GM19025 (cell line): ENCODE results near the gene STRA6.
"Not testable (repeated sequence)": the region's sequence is repeated elsewhere in the genome, so short reads cannot be mapped to it uniquely, and the experiment has no call there.

Experiments used
- ATAC-seq: cut with Tn5 transposase; IDR thresholded peaks from one replicate; pipeline ENCODE4 v1.9.1; 2021; ENCODE audit warnings: mild to moderate bottlenecking, low read depth, moderate library complexity; ENCODE audit not compliant: unreplicated experiment

The STRA6 gene

DNA sequence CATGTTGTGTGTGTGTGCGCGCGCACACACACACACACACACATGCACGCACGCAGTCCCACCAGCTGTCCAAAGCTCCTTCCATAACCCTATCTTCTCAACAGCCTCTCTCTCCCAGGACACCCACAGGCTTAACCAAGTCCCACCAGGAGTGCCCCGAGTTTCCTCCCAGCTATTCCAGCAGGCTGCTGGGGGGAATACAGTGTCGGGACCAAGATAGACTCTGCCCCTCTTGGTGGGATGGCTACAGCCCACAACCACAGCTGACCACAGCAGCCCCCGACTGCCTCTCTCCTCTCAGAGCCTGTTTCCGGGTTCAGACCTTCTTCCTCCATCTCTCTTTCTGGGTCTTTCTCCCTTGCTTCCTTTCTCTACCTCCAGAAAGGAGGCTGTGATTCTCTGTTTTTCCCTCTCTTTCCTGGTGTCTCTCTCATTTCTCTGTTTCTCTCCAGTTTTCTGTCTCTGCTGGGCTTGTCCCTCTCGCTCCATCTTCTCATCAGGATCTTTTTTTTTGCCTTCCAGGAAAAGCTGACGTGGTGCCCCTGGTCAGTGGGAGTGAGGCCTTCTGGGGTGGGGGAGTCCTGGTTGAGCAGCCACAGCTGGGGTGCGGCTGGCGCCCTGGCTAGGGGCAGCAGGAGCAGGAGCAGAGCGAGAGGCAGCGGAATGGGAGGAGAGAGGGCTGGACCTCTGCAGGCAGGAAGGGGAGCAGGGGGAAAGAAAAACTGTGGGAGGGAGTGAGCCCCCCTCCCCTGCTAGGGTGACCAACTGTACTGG is 32.3 kb downstream of the STRA6 start:
- ATAC-seq, result no peak

DNA sequence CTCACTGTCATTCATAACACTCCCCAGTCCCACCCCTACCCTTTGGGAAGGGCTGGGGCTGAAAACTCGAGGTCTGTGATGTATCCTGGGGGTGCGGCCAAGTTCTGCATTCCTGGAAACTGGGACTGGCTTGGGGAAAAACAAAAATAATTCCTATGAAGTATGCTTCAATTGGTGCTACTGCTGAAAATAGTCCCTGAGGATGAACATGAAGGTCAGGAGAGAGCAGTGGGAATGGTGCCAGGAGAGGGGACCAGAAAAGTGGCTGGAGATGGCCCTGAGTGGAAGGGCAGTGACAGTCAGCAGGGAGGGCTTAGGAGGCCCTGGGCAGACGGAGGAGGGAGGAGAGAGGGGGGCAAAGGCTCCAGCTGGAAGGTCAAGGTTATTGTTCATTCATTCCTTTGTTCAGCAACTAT is 33.9 kb downstream of the STRA6 start:
- no peak for ATAC-seq

DNA sequence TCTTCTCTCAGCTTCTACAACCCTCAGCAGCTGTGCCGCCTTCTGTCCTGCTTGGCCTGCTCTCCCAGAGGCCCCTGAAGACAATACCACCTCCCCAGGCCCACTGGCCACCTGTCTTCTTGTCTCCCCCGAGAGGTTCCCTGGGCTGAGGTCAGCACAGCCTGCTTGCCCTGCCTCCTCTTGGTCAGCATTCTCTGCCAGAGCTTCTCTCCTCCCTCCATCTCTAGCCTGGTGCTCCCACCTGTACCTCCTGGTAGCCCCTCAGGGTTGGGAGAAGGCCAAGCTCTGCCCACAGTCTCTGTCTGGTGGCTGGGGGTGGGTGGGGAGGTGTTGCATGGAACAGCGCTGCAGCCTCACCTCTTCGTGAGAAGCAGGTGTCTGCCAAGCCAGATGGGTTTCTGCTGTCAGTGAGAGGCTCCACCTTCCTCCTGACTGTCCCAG is 34.7 kb downstream of the STRA6 start:
- no peak for ATAC-seq

DNA sequence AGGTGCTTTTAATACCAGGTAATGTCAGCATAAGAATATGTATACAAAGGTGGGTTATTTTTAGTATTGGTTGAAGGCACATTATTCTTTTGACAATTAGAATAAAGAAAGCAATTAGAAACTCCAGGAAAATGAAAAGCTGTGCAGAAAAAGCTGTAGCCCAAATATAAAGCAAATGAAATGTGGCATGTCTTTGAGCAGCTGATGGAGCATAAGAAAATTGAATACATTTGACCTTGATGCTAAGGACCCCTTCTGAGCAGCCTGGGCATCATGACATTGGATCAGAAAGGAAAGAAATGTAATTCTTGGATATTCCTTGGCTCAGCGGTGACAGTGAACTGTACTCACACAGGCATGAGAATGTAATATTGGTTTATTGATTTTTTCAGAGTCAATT is 37.1 kb downstream of the STRA6 start:
- no peak for ATAC-seq

DNA sequence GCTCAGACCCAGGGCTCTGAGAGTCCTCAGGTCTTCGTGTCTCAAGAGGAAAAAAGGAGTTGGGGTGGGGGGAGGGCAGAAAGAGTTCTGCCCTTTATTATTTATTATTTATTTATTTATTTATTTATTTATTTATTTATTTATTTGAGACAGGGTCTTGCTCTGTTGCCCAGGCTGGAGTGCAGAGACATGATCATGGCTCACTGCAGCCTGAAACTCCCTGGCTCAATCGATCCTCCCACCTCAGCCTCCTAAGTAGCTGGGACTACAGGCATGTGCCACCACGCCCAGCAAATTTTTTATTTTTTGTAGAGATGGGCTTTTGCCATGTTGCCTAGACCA is 40.4 kb downstream of the STRA6 start:
- ATAC-seq, result not testable (repeated sequence)

DNA sequence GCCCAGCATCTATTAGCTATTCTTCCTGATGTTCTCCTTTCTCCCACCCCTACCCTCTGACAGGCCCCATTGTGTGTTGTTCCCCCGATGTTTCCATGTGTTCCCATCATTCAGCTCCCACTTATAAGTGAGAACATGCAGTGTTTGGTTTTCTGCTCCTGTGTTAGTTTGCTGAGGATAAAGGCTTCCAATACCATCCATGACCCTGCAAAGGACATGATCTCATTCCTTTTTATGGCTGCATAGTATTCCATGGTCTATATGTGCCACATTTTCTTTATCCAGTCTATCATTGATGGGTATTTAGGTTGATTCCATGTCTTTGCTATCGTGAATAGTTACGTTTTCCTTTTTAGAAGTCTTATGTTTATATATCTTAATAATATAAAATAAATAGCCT is 42.2 kb downstream of the STRA6 start:
- ATAC-seq, result not testable (repeated sequence)

DNA sequence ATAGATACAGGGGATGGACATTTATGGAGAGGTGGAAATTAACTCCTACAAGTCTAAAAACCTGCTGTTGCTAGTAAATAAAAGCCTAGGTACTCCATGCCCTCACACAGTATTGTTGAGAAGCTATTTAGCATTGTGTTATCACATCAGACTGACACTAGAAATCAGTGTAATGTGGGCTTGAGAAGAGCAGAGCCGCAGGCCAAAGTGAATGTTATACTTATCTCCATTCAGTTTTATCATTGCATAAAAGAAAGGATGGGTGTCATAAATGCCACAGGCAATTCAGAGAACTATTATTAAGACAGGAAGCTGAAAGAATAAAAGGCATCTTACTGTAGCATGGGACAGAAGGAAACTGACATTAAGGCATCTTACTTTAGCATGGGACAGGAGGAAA is 42.8 kb downstream of the STRA6 start:
- no peak for ATAC-seq

DNA sequence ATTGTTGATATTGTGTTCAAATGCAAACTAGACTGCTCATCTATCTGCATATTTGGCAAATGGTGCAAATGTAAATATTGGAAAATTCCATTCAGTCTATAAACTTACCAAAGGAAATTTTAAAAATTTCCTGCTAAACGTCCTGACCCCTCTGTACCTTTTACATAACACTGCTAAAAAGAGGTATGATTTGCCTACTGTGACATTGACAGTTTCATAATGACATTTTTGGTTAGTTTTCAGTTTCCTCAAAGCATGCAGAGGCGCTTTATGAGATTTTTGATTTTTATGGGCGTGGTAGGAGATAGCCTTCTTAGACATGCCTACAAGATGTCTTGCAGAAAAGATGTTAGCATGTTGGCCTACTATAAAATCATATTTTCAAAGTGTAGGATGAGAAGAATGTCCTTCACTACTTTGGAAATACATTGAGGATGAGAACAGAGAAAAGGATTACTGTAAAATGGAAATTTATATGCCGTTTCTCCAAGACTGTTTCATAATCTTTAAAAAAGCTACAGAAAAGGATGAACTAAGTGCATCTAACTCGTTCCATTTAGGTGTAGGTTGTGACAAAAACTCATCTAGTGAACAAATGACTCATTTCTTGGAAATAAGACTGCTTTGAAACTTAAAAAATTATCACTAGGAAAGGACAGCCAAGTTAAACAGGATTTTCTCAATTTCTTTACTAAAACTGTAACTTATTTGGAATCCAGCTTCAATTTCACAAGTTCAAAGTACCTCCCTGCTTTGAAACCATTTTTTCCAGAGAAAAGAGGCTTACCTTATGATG is 43.5 kb downstream of the STRA6 start:
- no peak for ATAC-seq

DNA sequence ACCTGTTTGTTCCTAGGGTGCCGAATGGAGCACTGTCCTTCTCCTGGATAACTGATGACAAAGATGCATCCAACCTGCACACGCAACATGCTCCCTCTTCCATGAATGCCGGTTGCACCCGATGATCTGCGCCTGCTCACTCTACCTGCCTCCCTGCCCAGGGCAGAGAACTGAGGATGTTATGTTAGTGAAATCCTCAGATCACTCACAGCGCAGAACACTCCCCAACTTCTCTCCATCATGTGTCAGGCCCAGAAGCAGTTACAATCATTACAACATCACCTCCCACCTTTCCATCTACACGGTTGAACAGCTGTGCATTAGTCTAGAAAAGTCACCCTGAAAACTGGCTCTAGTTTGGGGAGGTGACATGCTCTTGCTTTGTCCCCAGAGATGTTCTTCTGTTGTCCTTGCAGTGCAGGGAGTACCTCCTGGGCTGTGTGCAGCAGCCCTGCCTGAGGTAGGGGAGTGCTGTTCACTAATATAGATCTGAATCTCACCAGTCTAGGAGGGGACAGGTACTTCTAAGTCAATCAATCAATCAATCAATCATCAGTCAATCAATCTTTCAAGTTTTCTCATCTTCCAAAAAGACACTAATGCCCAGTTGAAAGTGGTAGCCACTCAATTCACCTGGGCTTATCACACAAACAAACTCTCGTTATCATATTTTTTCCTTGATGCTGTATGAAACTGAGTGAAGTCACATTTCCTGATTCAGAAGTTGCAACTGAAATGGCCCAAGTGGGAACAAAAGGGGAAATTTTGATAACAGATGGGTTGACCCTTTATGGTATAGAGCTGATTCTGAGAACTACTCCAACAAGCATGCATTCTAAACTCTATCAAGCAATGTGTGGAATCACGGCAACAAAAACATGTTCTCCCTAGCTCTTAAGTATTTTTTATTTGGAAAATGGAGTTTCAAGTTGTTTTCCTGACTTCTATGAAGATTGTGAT is 44.4 kb downstream of the STRA6 start:
- no peak for ATAC-seq

DNA sequence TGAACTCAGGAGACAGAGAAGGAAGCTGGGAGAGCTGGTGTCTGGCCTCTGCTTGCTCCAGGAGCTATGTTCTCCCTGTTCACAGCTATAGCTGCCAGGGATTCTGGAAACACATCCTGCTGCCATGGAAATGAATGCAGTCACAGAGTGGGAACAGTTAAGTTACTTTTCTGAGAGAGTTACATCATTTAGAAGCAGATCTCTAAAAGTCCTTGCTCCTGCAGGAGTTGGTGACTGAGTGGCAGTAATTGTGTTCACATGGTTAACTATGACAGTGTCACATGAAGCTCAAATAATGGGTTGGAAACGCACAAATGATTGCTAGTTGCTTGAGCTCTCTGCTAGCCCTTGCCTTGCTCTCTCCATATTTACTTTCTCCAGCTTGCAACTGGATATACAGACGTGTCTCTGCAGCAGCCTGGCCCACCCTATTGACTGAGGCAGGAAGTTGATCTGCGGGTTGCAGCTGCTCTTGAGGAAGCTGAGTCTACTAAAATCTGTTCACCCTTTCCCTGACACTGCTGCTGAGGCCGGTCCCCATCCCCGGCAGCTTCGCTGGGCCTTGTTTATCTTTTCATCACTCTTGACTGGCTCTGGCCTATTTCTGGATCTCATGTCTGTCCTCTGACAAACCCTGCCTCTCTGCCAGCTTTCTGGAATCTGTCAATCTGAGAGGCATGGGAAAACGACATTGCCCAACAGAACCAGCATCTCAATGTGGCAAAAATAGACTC is 45.7 kb downstream of the STRA6 start:
- ATAC-seq, result no peak

DNA sequence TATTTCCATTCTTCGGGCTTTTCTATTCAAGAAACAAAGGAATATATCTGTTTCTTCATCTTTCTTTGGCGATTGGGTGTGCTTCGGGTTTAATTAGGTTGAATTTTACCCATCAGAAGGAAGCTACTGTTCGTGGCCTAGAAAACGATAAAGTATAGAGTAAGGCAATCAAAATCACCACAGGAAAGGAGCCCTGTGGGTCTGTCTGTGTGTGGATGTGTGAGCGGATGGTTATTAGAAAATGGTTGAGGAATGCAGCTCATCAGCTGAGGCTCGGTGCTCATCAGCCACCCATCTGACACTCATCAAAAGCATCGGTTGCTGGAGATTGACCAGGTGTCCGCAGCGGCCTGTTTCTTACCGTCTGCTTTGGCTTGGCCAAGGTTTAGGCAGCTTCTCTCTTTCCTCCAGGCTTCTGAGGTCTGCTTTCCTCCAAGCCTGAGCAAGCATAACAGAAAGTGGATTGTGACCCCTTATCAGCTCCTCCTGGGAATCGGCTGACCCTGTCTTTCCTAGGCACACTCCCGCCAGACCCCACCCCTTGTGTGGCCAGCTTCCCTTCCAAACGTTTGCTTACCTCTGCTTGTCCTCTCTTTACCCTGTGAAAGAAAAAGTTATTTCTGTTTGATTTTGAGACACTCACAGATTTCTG is 46.7 kb downstream of the STRA6 start:
- no peak for ATAC-seq

DNA sequence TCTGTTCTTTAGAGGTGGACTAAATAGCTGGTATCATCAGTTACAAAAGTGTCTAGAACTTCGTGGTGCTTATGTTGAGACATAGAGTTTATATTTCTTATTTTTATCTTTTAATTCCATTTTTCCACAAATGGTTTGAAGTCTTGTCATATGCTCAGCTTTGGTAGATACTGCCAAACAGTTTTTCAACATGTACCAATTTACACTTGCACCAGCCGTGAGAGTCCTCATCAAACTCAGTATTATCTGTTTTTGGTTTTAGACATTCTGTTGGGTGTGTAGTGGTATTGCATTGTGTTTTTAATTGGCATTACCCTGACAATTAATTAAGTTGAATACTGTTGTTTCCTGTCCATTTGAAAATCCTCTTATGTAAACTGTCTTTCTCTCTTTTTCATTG is 55.5 kb downstream of the STRA6 start:
- no peak for ATAC-seq

DNA sequence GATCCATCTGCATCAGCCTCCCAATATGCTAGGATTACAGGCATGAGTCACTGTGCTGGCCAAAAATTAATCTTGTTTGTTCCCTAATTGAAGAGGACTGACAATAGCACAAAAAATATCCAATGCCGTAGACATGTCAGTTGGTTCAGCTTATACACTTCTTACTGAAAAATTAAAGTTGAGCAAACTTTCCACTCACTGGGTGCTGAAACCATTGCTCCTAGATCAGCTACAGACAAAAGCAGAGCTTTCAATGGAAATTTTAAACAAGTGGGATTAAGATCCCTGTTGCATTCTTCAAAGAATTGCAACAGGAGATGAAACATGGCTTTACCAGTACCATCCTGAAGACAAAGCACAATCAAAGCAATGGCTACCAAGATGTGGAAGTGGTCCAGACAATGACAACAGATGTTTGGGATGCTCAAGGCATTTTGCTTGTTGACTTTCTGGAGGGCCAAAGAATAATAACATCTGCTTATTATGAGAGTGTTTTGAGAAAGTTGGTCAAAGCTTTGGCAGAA is 56.2 kb downstream of the STRA6 start:
- ATAC-seq, result no peak

DNA sequence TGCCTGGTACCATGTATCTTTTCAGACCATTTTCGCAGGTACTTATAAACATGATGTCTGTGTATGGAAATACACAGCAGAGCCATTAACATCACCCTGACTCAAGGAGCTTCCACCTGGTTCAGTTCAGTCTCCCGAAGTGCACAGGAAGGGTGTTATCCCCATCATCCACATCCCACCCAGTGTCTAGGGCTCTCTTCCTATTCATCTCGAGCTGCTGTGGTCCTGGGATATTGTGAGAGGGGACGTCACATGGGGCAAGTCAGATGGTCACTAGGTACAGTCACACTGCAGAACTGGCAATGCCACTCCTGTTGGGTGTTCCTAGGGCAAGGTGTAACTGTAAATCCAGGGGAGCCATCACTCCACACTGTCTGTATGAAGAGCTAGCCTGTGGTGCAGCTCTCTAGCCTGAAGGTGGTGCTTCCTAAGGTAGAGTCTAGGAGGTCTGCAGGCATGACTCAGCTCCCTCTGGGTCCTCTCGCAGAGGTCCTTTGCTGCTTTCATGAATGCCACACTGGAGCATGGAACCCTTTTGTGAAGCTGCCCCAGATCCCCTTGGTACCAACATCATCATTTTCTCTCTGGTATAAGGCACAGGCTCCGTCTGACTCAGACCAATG is 58.3 kb downstream of the STRA6 start:
- no peak for ATAC-seq

DNA sequence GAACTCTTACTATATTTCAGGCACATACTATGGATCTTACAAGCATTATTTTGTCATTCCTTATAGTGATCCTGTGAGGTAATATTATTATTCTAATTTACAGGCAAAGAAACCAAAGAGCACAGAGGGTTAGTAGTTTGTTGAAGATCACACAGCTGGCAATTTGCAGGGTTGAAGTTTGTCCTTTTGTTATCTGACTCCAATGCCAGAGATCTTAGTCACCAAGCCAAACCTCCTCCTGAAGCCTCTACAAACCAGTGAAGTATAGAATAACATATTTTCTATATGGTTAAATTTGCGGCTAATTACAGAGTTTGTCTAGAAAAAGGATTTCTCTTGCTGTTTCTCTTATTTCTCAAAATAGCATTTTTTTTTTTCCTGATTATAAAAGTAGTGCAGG is 61.0 kb downstream of the STRA6 start:
- no peak for ATAC-seq

DNA sequence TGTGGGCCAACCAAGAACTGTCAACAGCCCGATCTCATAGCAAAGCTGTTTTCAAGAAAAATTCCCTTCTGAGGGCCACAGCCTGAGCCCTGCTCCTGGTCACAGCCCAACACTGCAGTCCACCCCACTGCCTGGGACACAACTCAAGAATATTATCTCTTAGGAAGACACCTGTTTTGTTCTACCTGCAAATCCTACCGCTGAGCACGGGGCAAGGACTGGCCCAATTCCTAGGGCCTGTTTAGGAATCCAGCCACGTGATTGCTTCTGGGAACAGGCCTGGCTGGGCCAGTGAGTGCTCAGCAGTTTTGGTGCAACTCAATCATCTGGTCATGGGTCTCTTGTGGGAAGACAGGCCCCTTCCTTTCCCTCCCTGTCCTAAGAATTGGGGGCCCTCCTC is 63.9 kb downstream of the STRA6 start:
- ATAC-seq, result no peak

DNA sequence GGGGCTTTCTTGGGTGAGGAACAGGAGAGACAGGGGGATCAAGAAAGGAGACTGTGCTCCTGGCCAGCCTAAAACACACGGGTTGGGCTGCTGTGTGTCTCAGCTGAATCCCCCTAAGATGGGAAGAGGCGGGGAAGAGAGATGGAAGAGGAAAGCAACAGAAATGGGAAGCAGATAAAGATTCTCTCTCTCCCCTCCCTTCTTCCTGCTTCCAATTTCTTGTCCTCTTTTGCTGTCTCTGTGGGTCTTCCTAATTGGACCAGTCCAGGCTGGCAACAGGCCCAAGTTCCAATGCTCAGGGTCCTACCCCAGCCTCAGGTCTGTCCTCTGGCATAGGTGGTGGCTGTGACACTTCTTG is 65.1 kb downstream of the STRA6 start:
- ATAC-seq, result no peak

DNA sequence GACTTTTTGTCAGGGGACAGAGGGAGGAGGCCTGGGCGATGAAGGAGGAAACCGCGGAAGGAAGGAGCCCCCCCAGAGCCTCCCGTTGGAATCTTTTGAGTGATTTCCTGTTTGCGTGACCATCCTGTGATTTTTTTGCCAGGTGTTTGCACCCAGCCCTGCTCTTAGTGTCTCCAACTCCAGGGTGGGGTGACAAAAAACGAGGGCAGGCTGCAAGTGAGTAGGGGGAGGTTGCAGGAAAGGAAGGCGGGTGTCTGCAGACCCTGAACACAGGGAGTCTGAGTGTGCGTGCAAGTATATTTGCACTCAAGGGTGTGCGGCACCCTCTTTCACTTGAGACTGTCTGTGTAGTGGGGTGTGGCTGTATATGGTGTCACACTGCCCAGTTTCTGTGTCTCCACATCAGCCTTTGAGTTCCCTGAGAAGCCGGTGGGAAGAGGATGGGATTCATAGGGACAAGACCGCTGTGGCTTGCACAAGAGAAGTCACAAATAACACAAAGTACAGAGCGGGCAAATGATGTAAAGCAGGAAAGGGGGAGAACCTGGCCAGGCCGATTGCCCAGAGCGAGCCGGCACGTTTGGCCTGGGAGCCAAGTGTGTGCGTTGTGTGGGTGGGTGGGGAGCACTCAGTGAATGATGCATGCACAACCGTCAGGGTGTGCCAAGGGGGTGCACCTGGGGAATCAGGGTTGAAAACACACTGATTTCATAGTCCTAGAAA is 65.6 kb downstream of the STRA6 start:
- ATAC-seq, result no peak

DNA sequence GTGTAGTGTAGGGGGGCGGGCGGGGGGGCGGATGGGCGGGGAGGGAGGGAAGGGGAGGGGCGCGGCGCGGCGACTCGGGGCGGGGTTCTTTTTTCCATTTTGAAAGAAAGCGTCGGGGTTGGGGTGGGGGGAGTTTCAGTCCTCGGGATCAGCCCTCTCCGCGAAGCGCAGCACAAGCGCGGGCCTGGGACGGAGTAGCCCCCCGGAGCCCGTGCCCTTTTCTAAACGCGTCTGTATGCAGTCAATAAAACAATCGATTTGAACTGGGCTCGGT is 66.1 kb downstream of the STRA6 start:
- ATAC-seq, result no peak
